Measurements from ENCODE around the gene PRCD.
"Not testable (repeated sequence)": the region's sequence is repeated elsewhere in the genome, so short reads cannot be mapped to it uniquely, and the experiment has no call there.

PRCD gene

DNA sequence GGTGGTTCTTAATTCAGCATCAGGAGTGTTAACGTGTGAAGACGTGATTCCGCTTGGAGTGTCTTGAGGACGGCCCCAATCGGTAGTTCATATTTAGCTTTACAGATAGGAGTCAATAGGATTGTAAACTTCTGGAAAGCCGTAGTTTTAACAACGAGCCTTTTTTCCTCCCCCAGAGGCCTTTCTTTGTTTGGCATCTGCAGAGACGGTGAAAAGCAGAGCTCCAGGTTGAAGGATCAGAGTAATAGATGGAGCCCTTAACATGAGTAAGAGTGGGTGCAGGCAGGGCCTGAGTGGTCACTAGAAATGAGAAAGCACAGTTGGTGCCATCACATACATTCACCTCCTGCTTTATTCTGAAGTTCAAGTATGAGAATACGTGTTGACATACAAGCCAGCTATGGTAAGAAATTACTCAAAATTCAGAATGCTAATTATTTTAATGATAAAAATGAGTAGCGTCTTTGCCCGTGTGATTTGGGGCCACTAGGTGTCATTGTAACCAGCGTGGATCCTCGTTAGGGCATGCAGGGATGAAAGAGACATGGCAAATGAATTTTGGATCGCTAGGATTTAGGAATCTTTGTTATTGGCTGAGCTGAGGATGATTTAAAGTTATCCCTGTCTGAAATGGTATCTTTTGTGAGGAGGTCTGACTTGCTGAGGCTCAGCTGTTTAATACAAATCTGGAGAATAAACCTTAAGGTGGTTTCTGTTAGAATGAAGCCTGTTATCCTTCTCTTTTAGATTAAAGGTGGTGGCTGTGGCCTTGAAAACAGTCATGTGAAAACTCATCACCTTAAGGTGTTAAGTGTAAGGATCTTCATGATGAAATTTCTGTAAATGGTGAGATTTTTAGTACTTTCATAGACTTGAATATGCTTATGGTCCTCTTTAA is 18.6 kb downstream of the PRCD start:
- no peak for FAIRE-seq

DNA sequence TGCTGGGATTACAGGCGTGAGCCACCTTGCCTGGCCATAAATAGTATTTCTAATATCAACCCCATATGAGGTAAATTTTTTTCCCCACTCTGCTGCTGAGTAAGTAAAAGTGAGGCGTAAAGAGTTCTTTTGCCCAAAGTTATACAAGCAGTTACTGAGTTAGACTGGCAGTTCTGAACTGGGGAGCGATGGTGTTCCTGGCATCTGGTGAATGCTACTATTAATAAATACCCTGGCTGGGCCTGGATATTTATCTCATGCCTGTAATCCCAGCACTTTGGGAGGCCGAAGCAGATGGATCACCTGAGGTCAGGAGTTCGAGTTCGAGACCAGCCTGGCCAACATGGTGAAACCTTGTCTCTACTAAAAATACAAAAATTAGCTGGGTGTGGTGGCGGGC is 19.6 kb downstream of the PRCD start:
- FAIRE-seq: not testable (repeated sequence)

DNA sequence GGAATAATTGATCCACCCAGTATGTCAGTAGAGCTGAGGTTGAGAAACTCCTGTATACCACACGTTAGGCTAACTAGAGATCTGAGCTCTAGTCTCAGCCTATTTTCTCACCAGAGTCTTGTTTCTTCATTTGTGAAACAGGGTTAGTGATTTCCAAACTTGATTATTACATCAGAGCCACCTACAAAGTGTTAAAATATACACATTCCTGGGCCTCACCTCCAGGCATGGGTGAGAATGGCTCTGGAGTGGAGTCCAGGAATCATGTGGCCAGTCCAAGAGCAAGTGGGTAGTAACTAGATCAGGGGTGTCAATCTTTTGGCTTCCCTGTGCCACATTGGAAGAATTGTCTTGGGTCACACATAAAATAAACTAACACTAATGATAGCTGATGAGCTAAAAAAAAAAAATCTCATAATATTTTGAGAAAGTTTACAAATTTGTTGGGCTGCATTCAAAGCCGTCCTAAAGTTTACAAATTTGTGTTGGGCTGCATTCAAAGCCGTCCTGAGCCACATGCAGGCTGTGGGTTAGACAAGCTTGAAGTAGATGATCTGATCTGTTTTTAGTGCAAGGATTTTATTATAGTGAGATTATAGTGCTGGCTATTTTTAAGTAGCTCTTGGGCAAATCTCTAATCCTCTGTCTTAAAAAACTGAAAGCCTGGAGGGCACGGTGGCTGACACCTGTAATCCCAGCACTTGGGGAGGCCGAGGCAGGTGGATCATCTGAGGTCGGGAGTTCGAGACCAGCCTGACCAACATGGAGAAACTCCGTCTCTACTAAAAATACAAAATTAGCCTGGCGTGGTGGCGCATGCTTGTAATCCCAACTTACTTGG is 20.4 kb downstream of the PRCD start:
- no peak for FAIRE-seq

DNA sequence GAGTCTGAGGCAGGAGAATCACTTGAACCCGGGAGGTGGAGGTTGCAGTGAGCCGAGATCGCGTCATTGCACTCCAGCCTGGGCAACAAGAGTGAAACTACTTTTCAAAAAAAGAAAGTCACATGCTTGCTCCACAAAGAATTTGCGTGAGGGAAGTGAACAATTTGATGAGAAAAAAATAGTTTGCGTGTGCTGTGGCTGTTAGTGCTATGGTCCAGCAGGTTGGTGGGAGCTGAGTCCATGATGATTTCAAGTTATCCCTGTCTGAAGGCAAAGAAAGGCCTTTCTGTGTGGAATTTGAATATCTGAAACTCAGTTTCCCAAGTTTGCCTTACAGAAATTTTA is 21.0 kb downstream of the PRCD start:
- no peak for FAIRE-seq

DNA sequence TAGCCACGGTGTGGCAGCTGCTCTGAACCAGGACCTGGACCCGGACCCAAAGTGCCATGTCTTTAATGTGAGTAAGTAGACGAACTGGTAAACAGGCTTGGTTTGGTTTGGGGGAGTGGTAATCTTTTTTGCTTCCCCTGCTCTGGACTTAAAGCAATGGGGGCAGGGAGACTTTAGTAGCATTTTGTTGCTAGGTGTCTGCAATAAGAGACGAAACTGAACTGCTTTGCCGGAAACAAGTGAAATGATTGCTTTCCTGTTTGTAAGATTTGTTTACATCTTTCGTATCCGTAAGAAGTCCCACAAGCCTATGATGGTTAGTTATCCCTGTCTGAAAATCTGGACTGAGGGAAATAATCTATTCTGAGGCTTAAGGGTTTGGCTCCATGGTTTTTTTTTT is 21.5 kb downstream of the PRCD start:
- FAIRE-seq: no peak

DNA sequence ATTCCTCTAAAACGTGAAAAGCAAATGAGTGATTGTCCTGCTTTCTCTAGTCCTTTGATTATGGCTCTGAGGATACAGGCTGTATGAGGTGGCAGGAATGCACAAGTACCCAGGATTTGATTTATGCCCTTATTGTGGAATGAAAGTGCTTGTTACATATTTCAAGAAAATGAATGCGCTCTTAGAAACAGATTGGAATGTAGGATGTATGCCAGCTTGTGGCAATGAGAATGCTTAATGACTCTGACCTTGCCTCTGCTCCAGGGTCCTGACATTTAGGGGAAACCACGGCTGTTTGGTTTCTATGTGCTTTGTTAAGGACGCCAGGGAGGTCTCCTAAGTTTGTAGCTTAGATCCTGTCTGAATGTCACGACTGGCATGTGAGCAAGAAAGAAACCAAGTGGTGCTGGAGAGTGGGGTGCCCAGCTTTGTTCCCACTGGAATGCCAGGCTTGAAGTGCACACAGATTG is 22.0 kb downstream of the PRCD start:
- no peak for FAIRE-seq

DNA sequence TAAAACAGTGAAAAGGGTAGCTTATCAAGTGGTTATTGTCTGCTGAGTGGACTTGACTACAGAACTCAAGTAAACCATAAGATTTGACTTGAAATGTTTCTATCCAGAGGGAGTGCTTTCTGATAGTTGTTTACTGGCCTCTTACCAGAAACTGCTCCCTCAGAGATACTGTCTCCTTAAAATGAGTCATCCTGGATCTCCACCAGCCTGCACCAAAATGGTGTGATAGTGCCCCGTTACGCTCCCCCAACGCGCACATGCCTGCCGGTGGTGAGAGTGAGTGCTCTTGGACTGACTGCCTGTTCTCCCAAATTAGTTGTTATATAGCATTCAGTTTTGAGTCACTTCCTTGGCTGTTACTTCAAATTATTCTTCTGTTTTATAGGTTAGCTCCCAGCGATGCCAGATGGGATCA is 22.9 kb downstream of the PRCD start:
- FAIRE-seq: no peak

DNA sequence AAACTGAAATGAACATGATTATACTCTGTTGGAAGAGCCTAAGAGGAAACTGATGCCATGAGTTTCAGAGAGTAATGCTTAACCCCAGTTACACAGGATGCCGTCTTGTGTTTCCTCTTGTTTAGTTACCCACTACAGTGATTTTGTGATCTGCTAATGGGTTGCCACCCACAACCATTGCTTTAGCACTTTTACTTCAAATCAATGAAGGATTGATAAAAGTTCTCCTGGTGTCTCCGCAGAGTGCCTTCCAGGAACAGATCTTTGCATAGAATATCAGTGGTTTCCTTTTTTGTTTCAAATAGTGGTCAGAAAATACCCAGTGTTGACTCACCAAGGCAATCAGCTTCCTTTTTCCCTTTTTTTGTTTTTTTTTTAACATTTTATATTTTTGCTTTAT is 23.5 kb downstream of the PRCD start:
- not testable (repeated sequence) for FAIRE-seq

DNA sequence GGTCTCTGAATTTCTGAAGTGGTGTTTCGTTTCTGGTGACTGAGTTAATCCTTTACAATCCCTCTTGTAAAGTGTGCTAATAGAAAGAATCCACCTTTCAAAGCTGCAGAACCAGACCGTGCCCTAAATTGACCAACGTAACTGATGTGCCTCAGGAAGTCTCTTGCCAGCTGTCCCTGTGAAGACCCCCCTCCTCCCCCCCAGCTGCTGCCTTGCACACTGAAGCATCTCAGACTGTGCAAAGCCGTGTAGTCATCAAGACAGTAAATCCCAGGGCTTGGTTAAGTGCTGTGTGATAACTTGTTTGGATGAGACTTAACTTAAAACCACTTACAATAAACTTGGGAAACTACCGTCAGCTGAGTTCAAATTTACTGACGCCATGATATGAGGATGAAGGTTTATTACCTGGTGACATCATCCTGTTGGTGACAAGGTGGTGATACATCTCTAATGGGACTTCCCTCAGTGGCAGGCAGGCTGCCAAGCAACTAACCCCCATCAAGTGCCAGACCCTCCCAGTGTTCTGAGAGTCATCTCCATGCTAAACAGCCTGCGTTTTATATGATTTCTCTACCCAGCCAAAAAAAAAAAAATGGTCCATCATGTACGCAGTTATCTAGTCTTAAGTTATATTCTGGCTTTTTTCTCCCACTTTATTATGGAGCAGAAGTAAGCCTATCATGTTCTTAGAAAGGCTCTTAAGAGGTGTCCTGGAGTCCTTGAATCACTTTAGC is 25.3 kb downstream of the PRCD start:
- not testable (repeated sequence) for FAIRE-seq

DNA sequence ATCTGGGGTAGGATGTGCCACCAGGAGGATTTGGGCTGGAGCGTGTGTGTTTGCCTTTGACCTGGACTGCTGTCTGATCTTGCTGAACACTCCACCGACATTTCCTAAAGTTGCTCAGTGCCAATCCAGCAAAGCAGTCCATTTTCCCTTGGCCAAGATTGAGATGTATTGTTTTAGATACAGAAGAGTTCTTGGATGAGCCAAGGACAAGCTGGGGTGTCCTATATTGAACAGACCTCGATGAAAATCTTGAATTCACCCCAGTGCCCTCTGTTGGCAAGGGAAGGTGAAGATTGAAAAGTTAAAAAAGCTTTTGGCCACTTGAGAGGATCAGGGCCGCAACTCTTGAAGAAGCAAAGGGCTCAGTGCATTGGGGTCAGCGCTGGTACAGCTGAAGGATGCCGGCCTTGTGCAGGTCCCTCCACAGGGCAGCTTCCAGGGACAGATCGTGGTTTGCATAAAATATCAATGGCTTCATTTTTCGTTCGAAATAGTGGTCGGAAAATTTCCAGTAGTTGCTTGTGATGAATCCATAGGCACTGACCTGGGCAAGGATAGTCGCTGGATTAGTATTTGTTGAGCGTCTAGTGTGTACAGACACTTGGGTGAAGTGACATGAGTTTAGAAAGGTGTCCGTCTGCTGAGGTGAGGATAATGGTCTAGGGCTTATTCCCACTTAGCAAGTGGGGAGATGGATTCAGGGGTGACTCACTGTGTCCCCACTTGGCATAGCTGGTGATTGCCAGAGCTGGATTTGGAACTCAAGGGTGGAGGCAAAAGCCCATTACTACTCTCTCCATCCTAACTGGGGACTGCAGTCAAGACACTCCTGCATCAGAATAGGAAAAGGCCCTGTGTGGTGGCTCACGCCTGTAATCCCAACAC is 26.1 kb downstream of the PRCD start:
- FAIRE-seq: no peak

DNA sequence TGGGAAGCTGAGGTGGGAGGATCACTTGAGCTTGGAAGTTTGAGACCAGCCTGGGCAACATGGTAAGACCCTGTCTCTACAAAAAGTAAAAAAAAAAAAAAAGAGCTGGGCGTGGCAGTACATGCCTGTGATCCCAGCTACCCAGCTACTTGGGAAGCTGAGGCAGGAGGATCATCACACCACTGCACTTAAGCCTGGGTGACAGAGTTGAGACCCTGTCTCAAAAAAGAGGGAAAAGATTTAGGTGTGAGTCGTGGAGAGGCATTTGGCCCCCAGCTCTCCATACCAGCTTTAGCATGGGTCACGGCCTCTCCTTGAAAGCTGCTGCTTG is 26.7 kb downstream of the PRCD start:
- no peak for FAIRE-seq

DNA sequence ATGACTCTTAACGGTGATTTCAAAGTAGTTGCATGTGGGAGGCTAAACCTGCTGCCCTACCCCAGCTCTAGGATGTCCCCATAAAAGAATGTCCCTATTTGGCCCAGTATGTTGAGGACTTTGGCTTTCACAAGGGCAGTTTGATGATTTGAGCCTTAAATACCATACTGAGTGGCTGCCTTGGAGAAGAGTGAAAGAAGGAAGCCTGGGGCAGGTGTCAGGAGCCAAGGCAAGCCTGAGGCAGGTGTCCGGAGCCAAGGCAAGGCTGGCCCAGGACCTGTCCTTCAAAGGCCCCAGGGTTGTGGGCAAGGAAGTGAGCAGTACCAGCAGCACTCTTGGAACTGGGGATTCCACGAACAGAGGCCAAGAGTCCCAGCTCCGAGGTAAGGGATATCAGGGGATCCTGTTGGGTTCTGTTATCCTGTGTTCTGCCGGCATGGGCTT is 27.2 kb downstream of the PRCD start:
- no peak for FAIRE-seq

DNA sequence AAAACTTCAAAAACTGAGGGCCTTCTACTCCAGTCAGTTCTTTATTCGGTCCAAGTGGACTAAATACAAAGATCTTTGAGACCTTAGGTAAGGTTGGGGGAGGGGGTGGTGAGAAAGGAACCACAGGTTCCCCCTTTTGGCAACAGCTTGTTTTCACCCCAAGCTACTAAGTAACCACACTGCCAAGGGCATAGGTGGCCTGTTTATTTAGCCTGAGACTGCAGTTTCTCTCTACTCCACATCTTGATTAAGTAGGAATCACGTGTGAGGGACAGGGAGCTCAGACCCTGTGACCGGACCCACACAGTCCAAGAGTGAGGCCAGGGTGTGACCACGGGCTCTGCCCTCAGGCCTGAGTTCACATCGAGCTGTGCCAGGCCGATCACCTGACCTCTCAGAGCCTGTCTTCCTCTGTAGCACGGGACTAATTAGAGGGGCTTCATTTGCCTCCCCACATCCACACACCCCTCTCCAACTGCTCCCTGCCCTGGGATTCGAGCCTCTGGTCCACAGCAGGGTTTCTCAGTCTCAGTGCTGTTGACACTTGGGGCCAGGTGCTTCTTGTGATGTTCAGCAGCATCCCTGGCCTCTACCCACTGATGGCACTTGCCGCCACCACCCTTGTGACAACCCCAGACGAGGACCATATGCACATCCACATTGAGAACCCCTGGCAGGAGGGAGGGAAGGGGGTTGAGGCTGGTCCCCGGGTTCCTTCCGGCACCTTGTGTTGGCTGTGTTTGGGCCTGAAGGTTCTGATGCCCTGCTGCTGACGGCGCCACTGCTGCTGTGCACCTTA is 28.0 kb downstream of the PRCD start:
- no peak for FAIRE-seq

DNA sequence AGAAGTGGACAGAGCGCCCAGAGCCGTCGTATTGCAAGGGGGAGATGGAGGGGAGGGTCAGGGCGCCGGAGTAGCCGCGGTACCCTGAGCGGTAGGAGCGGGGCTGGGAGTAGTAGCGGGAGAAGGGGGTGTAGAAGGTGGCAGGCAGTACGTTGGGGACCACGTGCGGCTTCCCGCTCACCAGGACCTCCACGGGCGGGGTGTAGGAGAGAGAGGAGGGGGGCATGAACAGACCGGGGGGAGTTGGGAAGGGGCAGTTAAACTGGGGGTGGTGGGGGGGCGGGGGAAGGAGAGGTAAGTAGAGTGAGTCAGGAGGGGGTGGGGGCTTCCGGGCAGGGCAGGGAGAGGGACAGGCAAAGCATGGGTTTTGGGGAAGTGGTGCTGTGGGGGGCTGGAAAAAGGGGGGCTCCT is 29.0 kb downstream of the PRCD start:
- FAIRE-seq: no peak

DNA sequence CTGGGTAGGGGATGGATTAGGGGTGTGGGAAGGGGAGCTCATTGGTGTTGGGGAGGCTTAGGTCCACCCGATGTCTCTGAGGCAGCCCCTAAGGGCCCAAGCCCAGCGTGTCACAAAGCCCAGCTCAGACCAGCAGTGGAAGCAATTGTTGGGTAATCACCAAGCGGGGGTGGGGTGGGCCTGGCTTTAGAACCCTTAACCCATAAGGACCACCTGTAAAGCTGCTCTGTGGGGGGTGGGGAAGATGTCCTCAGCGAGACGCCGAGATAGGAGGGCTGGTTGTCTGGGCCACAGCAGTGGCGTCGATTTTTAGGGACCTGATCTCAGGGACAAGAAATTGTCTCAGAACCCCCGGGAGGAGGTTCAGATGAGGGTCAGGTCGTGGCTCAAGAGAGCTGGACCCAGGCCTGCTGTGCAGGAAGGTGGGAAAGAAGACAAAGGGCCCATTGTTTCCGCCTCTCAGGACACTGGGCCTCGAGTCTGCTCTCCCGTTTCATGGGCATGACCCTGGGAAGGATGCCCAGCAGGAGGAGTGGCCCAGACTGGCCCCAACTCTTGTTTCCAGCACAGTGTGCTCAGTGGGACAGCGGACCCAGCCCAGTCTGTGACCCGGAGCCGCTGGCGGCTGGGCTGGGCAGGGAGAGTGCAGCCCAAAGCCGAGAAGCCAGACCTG is 29.9 kb downstream of the PRCD start:
- no peak for FAIRE-seq

DNA sequence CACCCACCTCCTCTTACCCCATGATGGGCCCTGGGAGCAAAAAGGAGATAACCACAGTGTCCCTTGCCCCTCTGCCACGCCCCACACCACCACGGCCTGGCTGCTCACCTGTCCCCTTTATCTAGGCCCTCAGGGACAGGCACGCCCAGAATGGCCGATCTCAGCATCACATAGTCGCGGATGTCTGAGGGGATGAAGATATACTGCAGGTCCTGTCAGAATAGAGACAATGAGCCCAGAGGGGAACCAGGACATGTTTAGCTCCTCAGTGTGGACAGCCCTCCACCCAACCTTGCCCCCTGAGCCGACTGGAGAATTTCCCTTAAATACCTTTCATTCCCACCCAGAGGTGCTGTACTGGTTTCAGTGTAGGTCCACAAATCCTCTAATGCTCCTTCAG is 30.6 kb downstream of the PRCD start:
- FAIRE-seq: no peak

DNA sequence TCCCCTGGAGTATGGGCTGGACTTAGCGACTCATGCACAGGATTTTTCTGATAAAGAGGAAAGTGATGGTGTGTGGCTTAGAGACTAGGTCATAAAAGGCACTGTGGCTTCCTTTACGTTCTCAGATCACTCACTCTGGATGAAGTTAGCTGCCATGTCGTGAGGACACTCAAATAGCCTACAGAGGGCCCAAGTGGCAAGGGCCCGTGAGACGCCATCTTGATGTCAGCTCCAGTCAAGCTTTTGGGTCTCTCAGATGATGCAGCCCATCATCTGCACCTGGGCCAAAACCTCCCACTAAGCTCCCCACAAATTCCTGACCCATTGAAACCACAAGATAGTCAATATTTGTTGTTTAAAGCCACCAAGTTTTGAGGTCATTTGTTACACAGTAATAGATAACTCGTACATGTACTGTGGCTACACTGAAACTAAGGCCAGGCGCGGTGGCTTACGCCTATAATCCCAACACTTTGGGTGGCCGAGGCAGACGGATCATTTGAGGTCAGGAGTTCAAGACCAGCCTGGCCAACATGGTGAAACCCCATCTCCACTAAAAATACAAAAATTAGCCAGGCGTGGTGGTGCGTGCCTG is 31.1 kb downstream of the PRCD start:
- FAIRE-seq: no peak

DNA sequence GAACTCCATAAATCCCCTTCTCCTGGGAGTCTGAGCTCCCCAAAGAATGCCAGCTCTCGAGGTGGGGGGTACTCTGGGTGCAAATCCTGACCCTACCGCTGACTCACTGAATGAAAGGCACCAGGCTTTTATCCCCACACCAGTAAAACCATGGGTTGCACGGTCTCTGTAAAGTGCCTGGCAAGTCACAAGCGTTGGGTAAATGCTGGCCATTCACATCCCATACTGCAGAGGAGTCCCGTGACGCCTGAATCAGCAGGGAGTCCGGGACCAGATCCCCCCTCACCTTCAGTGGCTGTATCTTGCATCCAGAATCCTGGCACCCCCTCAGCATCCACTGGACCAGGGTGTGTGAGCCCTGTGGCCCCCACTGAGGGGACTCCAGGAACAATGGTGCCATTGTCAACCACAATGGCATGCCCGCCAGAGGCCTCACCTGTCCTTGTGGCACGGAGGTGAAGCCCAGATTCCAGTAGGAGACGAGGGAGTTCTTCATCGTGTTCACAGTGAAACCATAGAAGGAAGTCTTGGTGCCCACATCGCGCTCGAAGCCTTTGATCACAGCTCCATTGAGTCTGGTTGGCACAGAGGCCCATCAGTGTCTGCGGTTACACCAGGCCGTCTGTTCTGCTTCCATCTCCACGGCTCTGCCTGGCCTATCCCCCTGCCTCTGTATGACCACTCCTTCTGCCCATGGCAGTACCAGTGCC is 32.5 kb downstream of the PRCD start:
- FAIRE-seq: no peak

DNA sequence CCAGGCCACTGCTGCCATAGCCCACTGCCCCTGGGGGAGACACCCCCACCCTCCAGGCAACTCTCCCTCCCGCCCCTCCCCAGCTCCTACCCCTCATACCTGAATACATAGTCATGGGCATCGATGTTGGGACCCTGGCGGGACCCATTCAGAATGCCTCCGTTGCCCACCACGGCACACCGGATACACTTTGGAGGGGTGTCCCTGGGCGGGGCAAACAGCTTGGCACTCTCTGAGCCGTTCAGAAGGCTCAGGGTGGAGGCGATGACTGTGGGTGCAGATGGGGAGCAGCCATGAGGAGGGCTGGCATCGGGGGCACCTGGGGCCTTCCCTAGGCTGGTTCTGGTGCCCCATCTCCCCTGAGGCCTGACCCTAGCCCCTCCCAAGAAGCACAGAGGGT is 33.3 kb downstream of the PRCD start:
- FAIRE-seq: no peak

DNA sequence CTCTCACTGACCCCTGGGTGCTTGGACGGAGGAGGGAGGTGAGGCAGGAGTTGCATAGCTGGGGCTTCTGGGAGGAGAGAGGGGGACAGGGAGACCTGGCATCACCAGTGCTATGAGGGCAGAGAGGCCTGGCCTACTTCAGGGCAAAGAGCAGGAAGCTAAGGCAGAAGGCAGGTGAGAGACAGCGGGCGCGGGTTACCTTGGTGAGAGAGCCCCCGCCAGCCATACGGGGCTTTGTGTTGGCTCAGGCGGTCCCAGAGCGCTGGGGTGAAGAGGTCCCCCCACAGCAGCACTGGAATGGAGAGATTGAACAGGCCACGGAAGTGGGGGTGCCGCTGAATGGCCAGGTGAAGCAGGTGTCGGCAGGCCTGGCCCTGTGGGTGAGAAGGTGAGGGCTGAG is 34.3 kb downstream of the PRCD start:
- no peak for FAIRE-seq

Data from A204.1 (cell line).